Measurements from ENCODE around the gene PTPRQ.

Gene PTPRQ

GRCh38 chr12:80576641-80577418, 132.8 kb downstream of the PTPRQ start:
- no peak for DNase-seq

- no peak for DNase-seq
Measured at GRCh38 chr12:80580254-80580653, 136.2 kb downstream of the PTPRQ start.

- no peak for DNase-seq
Measured at GRCh38 chr12:80581783-80582182, 137.7 kb downstream of the PTPRQ start.

GRCh38 chr12:80582431-80582830, 138.4 kb downstream of the PTPRQ start:
- no peak for DNase-seq

GRCh38 chr12:80589077-80589476, 145.0 kb downstream of the PTPRQ start:
- no peak for DNase-seq

GRCh38 chr12:80590085-80590484, 146.1 kb downstream of the PTPRQ start:
- no peak for DNase-seq

GRCh38 chr12:80593766-80594165, 149.7 kb downstream of the PTPRQ start:
- DNase-seq, result no peak

GRCh38 chr12:80596509-80596908, 152.5 kb downstream of the PTPRQ start:
- DNase-seq, result no peak

- DNase-seq, result no peak
Measured at GRCh38 chr12:80598004-80598606, 154.1 kb downstream of the PTPRQ start.

- no peak for DNase-seq
Measured at GRCh38 chr12:80602455-80602854, 158.4 kb downstream of the PTPRQ start.

- no peak for DNase-seq
Measured at GRCh38 chr12:80607361-80608135, 163.5 kb downstream of the PTPRQ start.

- no peak for DNase-seq
Measured at GRCh38 chr12:80617733-80618132, 173.7 kb downstream of the PTPRQ start.

- DNase-seq, result no peak
Measured at GRCh38 chr12:80620281-80620680, 176.2 kb downstream of the PTPRQ start.

- DNase-seq, result no peak
Measured at GRCh38 chr12:80622271-80622670, 178.2 kb downstream of the PTPRQ start.

GRCh38 chr12:80625051-80625450, 181.0 kb downstream of the PTPRQ start:
- DNase-seq, result no peak

GRCh38 chr12:80625901-80626300, 181.9 kb downstream of the PTPRQ start:
- no peak for DNase-seq

- no peak for DNase-seq
Measured at GRCh38 chr12:80627782-80628181, 183.7 kb downstream of the PTPRQ start.

- no peak for DNase-seq
Measured at GRCh38 chr12:80632835-80633234, 188.8 kb downstream of the PTPRQ start.

GRCh38 chr12:80634903-80635302, 190.9 kb downstream of the PTPRQ start:
- DNase-seq, result no peak

- no peak for DNase-seq
Measured at GRCh38 chr12:80636832-80637231, 192.8 kb downstream of the PTPRQ start.

GRCh38 chr12:80641936-80642335, 197.9 kb downstream of the PTPRQ start:
- DNase-seq, result no peak

- DNase-seq, result no peak
Measured at GRCh38 chr12:80643961-80644360, 199.9 kb downstream of the PTPRQ start.

GRCh38 chr12:80648881-80649280, 204.8 kb downstream of the PTPRQ start:
- no peak for DNase-seq

GRCh38 chr12:80655751-80656150, 211.7 kb downstream of the PTPRQ start:
- DNase-seq, result no peak

All from activated T-cell treated with anti-CD3 and anti-CD28 coated beads, Interleukin-2, amount 50 U/mL, for 48 hours (primary cell).